Spleen (tissue), 11 donors: Measurements from ENCODE around the gene PFKFB1. TPM values are rescaled to one million over a fixed set of nuclear protein-coding genes. Genes with fewer than 3 reads are reported as not detected.
A peak's percentile ranks its signal among the peaks of the same experiment; 100 is the strongest.

Experiments used
- DNase-seq: peaks from one replicate; pipeline ENCODE4 v3.0.0-alpha.2; 2020
- H3K27ac ChIP-seq, 8 donors: fragments of 200-600 bp; sonication (generic) in 7 of 8; 1 replicate in 4 of 8; 2 replicates in 4 of 8; pipeline versions ENCODE4 v1.5.0 to v1.8.0; 2016 to 2021; ENCODE audit warnings: inconsistent platforms in 4 of 8, mild to moderate bottlenecking in 4 of 8, moderate library complexity in 1 of 8
- H3K27me3 ChIP-seq, 7 donors: fragments of 200-600 bp; sonication (generic) in 6 of 7; replicated peaks in 1 of 7; 1 replicate in 4 of 7; 2 replicates in 3 of 7; pipeline versions ENCODE4 v1.5.0 to v1.8.0; 2016 to 2021; ENCODE audit warnings: inconsistent platforms in 3 of 7, mild to moderate bottlenecking in 1 of 7
- H3K36me3 ChIP-seq, 6 donors: fragments of 200-600 bp; sonication (generic) in 5 of 6; 1 replicate in 4 of 6; 2 replicates in 2 of 6; pipeline versions ENCODE4 v1.5.0 to v1.8.0; 2016 to 2021; ENCODE audit warnings: inconsistent platforms in 2 of 6
- H3K4me1 ChIP-seq, 6 donors: fragments of 200-600 bp; sonication (generic) in 5 of 6; 1 replicate in 3 of 6; 2 replicates in 3 of 6; pipeline versions ENCODE4 v1.5.0 to v1.8.0; 2016 to 2021; ENCODE audit warnings: inconsistent platforms in 3 of 6
- H3K4me3 ChIP-seq, 8 donors: fragments of 200-600 bp; sonication (generic) in 7 of 8; 1 replicate in 4 of 8; 2 replicates in 4 of 8; pipeline versions ENCODE4 v1.5.0 to v1.8.0; 2016 to 2021; ENCODE audit warnings: inconsistent platforms in 4 of 8, mild to moderate bottlenecking in 4 of 8, moderate library complexity in 2 of 8
- H3K9me3 ChIP-seq, 8 donors: fragments of 200-600 bp; sonication (generic) in 7 of 8; 1 replicate in 4 of 8; 2 replicates in 4 of 8; pipeline versions ENCODE4 v1.5.0 to v1.8.0; 2016 to 2021; ENCODE audit warnings: inconsistent platforms in 4 of 8
- CTCF ChIP-seq, 11 experiments: fragments of 200-600 bp in 7 of 11; fragments of 450-650 bp in 4 of 11; sonication (generic) in 4 of 11; IDR thresholded peaks in 8 of 11; conservative IDR thresholded peaks in 3 of 11; 1 replicate in 7 of 11; 2 replicates in 4 of 11; pipeline versions ENCODE4 v1.4.0 to v1.8.0; 2016 to 2021; ENCODE audit warnings: antibody characterized with exemption in 11 of 11, inconsistent platforms in 4 of 11, mild to moderate bottlenecking in 1 of 11
- POLR2A ChIP-seq, 3 donors: fragments of 450-650 bp; IDR thresholded peaks; one replicate each; pipeline ENCODE4 v1.5.1; 2017; ENCODE audit warnings: antibody characterized with exemption in 3 of 3, mild to moderate bottlenecking in 1 of 3
- POLR2AphosphoS5 ChIP-seq, 3 donors: sonication (generic); formaldehyde crosslinking; IDR thresholded peaks; one replicate each; pipeline ENCODE4 v1.5.1; 2017; ENCODE audit warnings: antibody characterized with exemption in 3 of 3
- WGBS, 5 donors: extraction: QIAGEN DNeasy Blood & Tissue Kit in 3 of 5; methylation state at CpG; one replicate each; pipeline versions ENCODE4 v1.1.5 to v1.1.7; 2013 to 2018; 5-methylcytosine and 5-hydroxymethylcytosine counted together
- intact Hi-C: fragments of 100-400 bp; cut with DNase I; formaldehyde crosslinking; loops from one replicate; pipeline ENCODE4 v1.15.0; 2023; ENCODE audit warnings: low total_unique reads
- polyA plus RNA-seq, 3 donors: library from polyadenylated mRNA; stranded (reverse); fragments of 200-250 nt; gene quantifications; one replicate each; pipeline ENCODE4 v1.2.1, GENCODE V29; 2013
- total RNA-seq, 7 donors: library from RNA; depleted of rRNA in 3 of 7; stranded (reverse); fragments of >200 nt in 3 of 7; fragmentation: NEBNext Ultra II Directional in 4 of 7; extraction: Animal tissue kit (Norgen Biotek cat#: 25700) in 4 of 7; gene quantifications; one replicate each; pipeline versions ENCODE4 v1.1.0 to v1.2.1, GENCODE V29; 2016 to 2021
- donor health status: healthy with polysubstance abuse.
- donor health status: DM: no; HTN: no; CAD: no; lungs with moderate emphysema.
- donor health status: DM: no; HTN: no; CAD: no.
- donor health status: Bipolar disorder and iron deficiency.
- donor health status: healthy.
- donor health status: DM: no; HTN: no; CAD: no.
- donor health status: DM: yes; HTN: yes; CAD: no.

The PFKFB1 gene
- total and polyA plus RNA-seq, 10 donors = 0.28 to 0.61 (median 0.38) TPM; not detected in 4

DNA sequence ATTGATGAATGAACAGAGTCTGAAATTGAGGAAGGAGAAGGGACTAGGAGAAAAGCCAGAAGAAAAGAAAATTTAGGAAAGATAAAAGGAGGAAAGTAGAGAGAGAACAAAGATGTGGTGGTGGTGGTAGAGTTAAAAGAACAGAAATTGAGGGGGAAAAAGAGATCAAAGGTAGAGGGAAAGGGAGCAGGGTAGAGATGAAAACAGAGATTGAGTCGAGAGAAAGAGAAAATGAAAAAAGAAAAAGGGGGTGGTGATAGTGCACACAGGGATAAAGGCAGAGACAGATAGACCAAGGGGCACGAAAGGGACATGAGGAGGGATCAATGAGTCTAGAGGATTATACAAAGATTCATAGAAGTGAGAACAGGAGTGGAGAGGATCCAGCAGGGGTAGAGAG, 32.9 kb upstream of the PFKFB1 start:
- WGBS, 5 donors = 49 to 88% (median 72%) methylated on average over 2 of the region's 2 CpGs
- DNase-seq = no peak
- TF ChIP-seq POLR2AphosphoS5 (IDR thresholded peaks at IDR 0.05) (no peak), POLR2A (IDR thresholded peaks at IDR 0.05) (no peak), CTCF (IDR thresholded peaks at IDR 0.05 in 8 of 11, conservative IDR thresholded peaks at IDR 0.05 in 3 of 11) (no peak)
- Histone ChIP-seq H3K27me3 (no peaks in the 10 kb centered on the region), H3K9me3 (no peaks in the 10 kb centered on the region), H3K4me1 (no peaks in the 10 kb centered on the region), H3K4me3 (no peak overlapping the region), H3K36me3 (no peaks in the 10 kb centered on the region), H3K27ac (no peak overlapping the region)
- intact Hi-C loops = no loop called here

DNA sequence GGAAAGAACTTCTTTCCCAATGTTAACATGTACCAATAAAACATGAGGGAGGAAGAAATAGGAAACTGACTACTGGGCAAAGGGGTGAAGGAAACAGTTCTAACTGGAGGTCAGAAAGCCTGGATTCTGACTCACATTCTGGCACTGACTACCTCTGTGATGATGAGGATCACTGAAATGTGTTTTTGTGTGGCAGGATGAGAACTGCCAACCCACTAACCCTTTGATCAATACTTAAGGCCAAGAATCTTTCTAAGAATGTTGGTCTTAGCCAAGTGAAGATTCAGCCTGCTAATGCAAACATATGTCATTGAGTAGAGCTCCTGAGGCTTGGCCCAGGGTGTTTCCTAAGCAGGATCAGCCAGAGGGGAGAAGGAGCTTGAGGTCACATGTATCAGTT, 32.2 kb upstream of the PFKFB1 start:
- TF ChIP-seq POLR2AphosphoS5 (IDR thresholded peaks at IDR 0.05) (no peak), CTCF (IDR thresholded peaks at IDR 0.05 in 8 of 11, conservative IDR thresholded peaks at IDR 0.05 in 3 of 11) (no peak), POLR2A (IDR thresholded peaks at IDR 0.05) (no peak)
- intact Hi-C loops = no loop called here
- Histone ChIP-seq H3K27me3 (no peaks in the 10 kb centered on the region), H3K4me1 (no peaks in the 10 kb centered on the region), H3K27ac (no peak overlapping the region), H3K4me3 (no peak overlapping the region), H3K9me3 (no peaks in the 10 kb centered on the region), H3K36me3 (no peaks in the 10 kb centered on the region)
- DNase-seq = no peak

- intact Hi-C loops = no loop called here
Observed at GRCh38 chrX:55014897-55015299, 20.9 kb upstream of the PFKFB1 start.

DNA sequence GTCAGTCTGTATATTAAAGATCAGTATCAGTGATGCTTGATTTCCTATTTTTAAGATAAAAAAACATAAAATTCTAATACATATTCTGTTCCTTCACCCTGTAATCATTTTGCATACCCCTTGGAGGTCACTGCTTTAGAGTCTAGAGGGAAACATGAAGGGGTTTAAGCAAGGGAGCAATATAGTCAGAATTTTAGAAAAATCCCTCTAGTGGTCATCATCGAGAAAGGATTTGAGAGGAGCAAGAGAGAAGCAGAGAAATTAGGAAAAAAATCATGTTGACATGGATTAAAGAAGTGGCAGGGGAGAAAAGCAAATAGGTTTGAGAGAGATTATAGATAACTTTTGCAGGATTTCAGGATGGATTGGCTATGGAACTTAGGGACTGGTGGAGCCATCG, 17.3 kb upstream of the PFKFB1 start:
- no peak for DNase-seq
- Histone ChIP-seq H3K4me1 (peaks cover 0 to 8% (median 0%) of the 10 kb centered on the region in 6 donors), H3K27me3 (no peaks in the 10 kb centered on the region), H3K9me3 (no peaks in the 10 kb centered on the region), H3K36me3 (peaks cover 0 to 17% (median 2%) of the 10 kb centered on the region in 6 donors), H3K27ac (no peak overlapping the region), H3K4me3 (no peak overlapping the region)
- peak in 1 of 11 experiments; percentile 13 for TF ChIP-seq CTCF (IDR thresholded peaks at IDR 0.05 in 8 of 11, conservative IDR thresholded peaks at IDR 0.05 in 3 of 11)
- no peak for TF ChIP-seq POLR2AphosphoS5 (IDR thresholded peaks at IDR 0.05)
- TF ChIP-seq POLR2A (IDR thresholded peaks at IDR 0.05) = no peak
- intact Hi-C loops = no loop called here
- WGBS, 5 donors = 30 to 54% (median 49%) methylated on average over 2 of the region's 2 CpGs

More at GRCh38 chrX:55014897-55015299, 20.9 kb upstream of the PFKFB1 start:
- Histone ChIP-seq H3K4me1 (no peaks in the 10 kb centered on the region), H3K36me3 (no peaks in the 10 kb centered on the region), H3K4me3 (no peak overlapping the region), H3K27ac (no peak overlapping the region), H3K27me3 (no peaks in the 10 kb centered on the region), H3K9me3 (no peaks in the 10 kb centered on the region)
- WGBS, 5 donors = 91 to 100% (median 96%) methylated on average over 4 of the region's 4 CpGs; no CpG with 5 or more reads in 1 of the 5 donors
- no peak for TF ChIP-seq POLR2AphosphoS5 (IDR thresholded peaks at IDR 0.05)
- TF ChIP-seq CTCF (IDR thresholded peaks at IDR 0.05 in 8 of 11, conservative IDR thresholded peaks at IDR 0.05 in 3 of 11) = no peak
- no peak for TF ChIP-seq POLR2A (IDR thresholded peaks at IDR 0.05)
- no peak for DNase-seq
